Naive B cell (primary cell): ENCODE measurements around the gene PTPRU. TPM values are rescaled to one million over a fixed set of nuclear protein-coding genes. Genes with fewer than 3 reads are reported as not detected.

Experiments used
- ATAC-seq, 2 donors: fragments of 150-1000 bp; cut with Tn5 transposase; 2 replicates each; pipeline ENCODE4 v1.10.0; 2021; ENCODE audit warnings: low read depth in 2 of 2, mild to moderate bottlenecking in 2 of 2, moderate library complexity in 2 of 2
- DNase-seq: peaks from one replicate; pipeline ENCODE4 v3.0.0; 2022
- H3K27ac Mint-ChIP-seq, 6 donors: one replicate each; pipeline ENCODE4 v1.8.0; 2020 to 2022; ENCODE audit warnings: mild to moderate bottlenecking in 6 of 6, mixed read lengths in 6 of 6, moderate library complexity in 5 of 6, inconsistent platforms in 2 of 6
- H3K27me3 Mint-ChIP-seq, 3 donors: one replicate each; pipeline ENCODE4 v1.8.0; 2021 to 2022; ENCODE audit warnings: mixed read lengths in 3 of 3, mild to moderate bottlenecking in 1 of 3
- H3K36me3 Mint-ChIP-seq, 2 donors: one replicate each; pipeline ENCODE4 v1.8.0; 2020 to 2022; ENCODE audit warnings: mixed read lengths in 2 of 2, inconsistent platforms in 1 of 2, mild to moderate bottlenecking in 1 of 2
- H3K4me1 Mint-ChIP-seq, 3 donors: one replicate each; pipeline ENCODE4 v1.8.0; 2020 to 2022; ENCODE audit warnings: mixed read lengths in 3 of 3, inconsistent platforms in 1 of 3, mild to moderate bottlenecking in 1 of 3, moderate library complexity in 1 of 3
- H3K4me3 Mint-ChIP-seq, 8 donors: one replicate each; pipeline ENCODE4 v1.8.0; 2020 to 2022; ENCODE audit warnings: mild to moderate bottlenecking in 8 of 8, mixed read lengths in 8 of 8, moderate library complexity in 8 of 8, inconsistent platforms in 2 of 8
- H3K9me3 Mint-ChIP-seq, 7 donors: one replicate each; pipeline ENCODE4 v1.8.0; 2020 to 2022; ENCODE audit warnings: mixed read lengths in 7 of 7, mild to moderate bottlenecking in 5 of 7, inconsistent platforms in 2 of 7, moderate library complexity in 1 of 7
- polyA plus RNA-seq, 6 donors: library from polyadenylated mRNA; unstranded; fragments of 300-500 nt; fragmentation: Illumina TruSeq; gene quantifications; one replicate each; pipeline ENCODE4 v1.2.3, GENCODE V29; 2021; ENCODE audit warnings: low read depth in 6 of 6

PTPRU gene
- polyA plus RNA-seq, 6 donors from 2014 or later = not detected

- ATAC-seq (no peak), DNase-seq (no peak)
- no peaks in the 10 kb centered on the region for H3K36me3 Mint-ChIP-seq
- H3K9me3 Mint-ChIP-seq = peaks cover 0 to 12% (median 0%) of the 10 kb centered on the region in 7 donors
- peaks cover 33 to 53% (median 40%) of the 10 kb centered on the region in 3 donors for H3K27me3 Mint-ChIP-seq
- H3K4me3 Mint-ChIP-seq = no peak overlapping the region
- H3K27ac Mint-ChIP-seq = peak overlapping the region in 2 of 6 donors; percentile 8 to 30
- H3K4me1 Mint-ChIP-seq = no peaks in the 10 kb centered on the region
These were observed 106.0 kb downstream of the PTPRU start for GRCh38 chr1:29342351-29342750.

GRCh38 chr1:29342983-29343382, 106.7 kb downstream of the PTPRU start:
- ATAC-seq (no peak), DNase-seq (no peak)
- no peaks in the 10 kb centered on the region for H3K36me3 Mint-ChIP-seq
- H3K9me3 Mint-ChIP-seq = peaks cover 0 to 12% (median 0%) of the 10 kb centered on the region in 7 donors
- H3K4me3 Mint-ChIP-seq = no peak overlapping the region
- H3K27ac Mint-ChIP-seq = no peak overlapping the region
- no peaks in the 10 kb centered on the region for H3K4me1 Mint-ChIP-seq
- H3K27me3 Mint-ChIP-seq = peaks cover 26 to 57% (median 45%) of the 10 kb centered on the region in 3 donors

GRCh38 chr1:29343476-29343875, 107.2 kb downstream of the PTPRU start:
- Mint-ChIP-seq H3K27me3 (peaks cover 26 to 61% (median 48%) of the 10 kb centered on the region in 3 donors), H3K9me3 (peaks cover 0 to 12% (median 0%) of the 10 kb centered on the region in 7 donors), H3K4me1 (no peaks in the 10 kb centered on the region), H3K36me3 (no peaks in the 10 kb centered on the region), H3K4me3 (no peak overlapping the region), H3K27ac (no peak overlapping the region)
- no peak for ATAC-seq
- DNase-seq = no peak

- DNase-seq (no peak), ATAC-seq (no peak)
- no peaks in the 10 kb centered on the region for H3K36me3 Mint-ChIP-seq
- peaks cover 30 to 63% (median 48%) of the 10 kb centered on the region in 3 donors for H3K27me3 Mint-ChIP-seq
- H3K9me3 Mint-ChIP-seq = peaks cover 0 to 12% (median 0%) of the 10 kb centered on the region in 7 donors
- no peak overlapping the region for H3K4me3 Mint-ChIP-seq
- no peak overlapping the region for H3K27ac Mint-ChIP-seq
- no peaks in the 10 kb centered on the region for H3K4me1 Mint-ChIP-seq
These were observed 107.6 kb downstream of the PTPRU start for GRCh38 chr1:29343908-29344307.

GRCh38 chr1:29344336-29344735, 108.0 kb downstream of the PTPRU start:
- peaks cover 0 to 12% (median 0%) of the 10 kb centered on the region in 7 donors for H3K9me3 Mint-ChIP-seq
- no peaks in the 10 kb centered on the region for H3K36me3 Mint-ChIP-seq
- H3K27me3 Mint-ChIP-seq = peaks cover 32 to 61% (median 48%) of the 10 kb centered on the region in 3 donors
- no peak overlapping the region for H3K4me3 Mint-ChIP-seq
- ATAC-seq (no peak), DNase-seq (no peak)
- H3K4me1 Mint-ChIP-seq = no peaks in the 10 kb centered on the region
- no peak overlapping the region for H3K27ac Mint-ChIP-seq

- DNase-seq (no peak), ATAC-seq (no peak)
- H3K27ac Mint-ChIP-seq = no peak overlapping the region
- no peaks in the 10 kb centered on the region for H3K36me3 Mint-ChIP-seq
- no peaks in the 10 kb centered on the region for H3K4me1 Mint-ChIP-seq
- H3K9me3 Mint-ChIP-seq = peaks cover 0 to 4% (median 0%) of the 10 kb centered on the region in 7 donors
- peaks cover 25 to 57% (median 55%) of the 10 kb centered on the region in 3 donors for H3K27me3 Mint-ChIP-seq
- no peak overlapping the region for H3K4me3 Mint-ChIP-seq
These were observed 110.3 kb downstream of the PTPRU start for GRCh38 chr1:29346576-29346975.

GRCh38 chr1:29349871-29350491, 113.7 kb downstream of the PTPRU start:
- ATAC-seq (no peak), DNase-seq (no peak)
- Mint-ChIP-seq H3K9me3 (peaks cover 0 to 3% (median 0%) of the 10 kb centered on the region in 7 donors), H3K27me3 (peaks cover 34 to 53% (median 49%) of the 10 kb centered on the region in 3 donors), H3K27ac (no peak overlapping the region), H3K4me1 (no peaks in the 10 kb centered on the region), H3K4me3 (no peak overlapping the region), H3K36me3 (no peaks in the 10 kb centered on the region)

- ATAC-seq (no peak), DNase-seq (no peak)
- Mint-ChIP-seq H3K4me1 (no peaks in the 10 kb centered on the region), H3K27ac (no peak overlapping the region), H3K36me3 (no peaks in the 10 kb centered on the region), H3K4me3 (no peak overlapping the region), H3K9me3 (peaks cover 0 to 3% (median 0%) of the 10 kb centered on the region in 7 donors), H3K27me3 (peaks cover 28 to 59% (median 57%) of the 10 kb centered on the region in 3 donors)
These were observed 116.5 kb downstream of the PTPRU start for GRCh38 chr1:29352719-29353420.

- peak overlapping the region in 1 of 6 donors; percentile 21 for H3K27ac Mint-ChIP-seq
- H3K27me3 Mint-ChIP-seq = peaks cover 30 to 65% (median 45%) of the 10 kb centered on the region in 3 donors
- H3K4me1 Mint-ChIP-seq = no peaks in the 10 kb centered on the region
- H3K36me3 Mint-ChIP-seq = no peaks in the 10 kb centered on the region
- DNase-seq = no peak
- H3K9me3 Mint-ChIP-seq = peaks cover 0 to 3% (median 0%) of the 10 kb centered on the region in 7 donors
- no peak overlapping the region for H3K4me3 Mint-ChIP-seq
- ATAC-seq = no peak
These were observed 118.3 kb downstream of the PTPRU start for GRCh38 chr1:29354511-29355098.

GRCh38 chr1:29355375-29355774, 119.1 kb downstream of the PTPRU start:
- Mint-ChIP-seq H3K4me1 (no peaks in the 10 kb centered on the region), H3K4me3 (no peak overlapping the region), H3K27me3 (peaks cover 30 to 69% (median 50%) of the 10 kb centered on the region in 3 donors), H3K36me3 (no peaks in the 10 kb centered on the region), H3K27ac (no peak overlapping the region), H3K9me3 (peaks cover 0 to 3% (median 0%) of the 10 kb centered on the region in 7 donors)
- DNase-seq = no peak
- ATAC-seq = no peak

GRCh38 chr1:29356663-29357062, 120.3 kb downstream of the PTPRU start:
- Mint-ChIP-seq H3K4me1 (no peaks in the 10 kb centered on the region), H3K36me3 (no peaks in the 10 kb centered on the region), H3K27ac (no peak overlapping the region), H3K27me3 (peaks cover 30 to 66% (median 53%) of the 10 kb centered on the region in 3 donors), H3K4me3 (no peak overlapping the region), H3K9me3 (peaks cover 0 to 3% (median 0%) of the 10 kb centered on the region in 7 donors)
- DNase-seq = no peak
- ATAC-seq = no peak

- Mint-ChIP-seq H3K27ac (no peak overlapping the region), H3K27me3 (peaks cover 26 to 62% (median 50%) of the 10 kb centered on the region in 3 donors), H3K36me3 (no peaks in the 10 kb centered on the region), H3K4me3 (no peak overlapping the region), H3K9me3 (peaks cover 0 to 2% (median 0%) of the 10 kb centered on the region in 7 donors), H3K4me1 (no peaks in the 10 kb centered on the region)
- DNase-seq (no peak), ATAC-seq (no peak)
These were observed 121.1 kb downstream of the PTPRU start for GRCh38 chr1:29357452-29357851.

- H3K27me3 Mint-ChIP-seq = peaks cover 19 to 62% (median 48%) of the 10 kb centered on the region in 3 donors
These were observed 121.9 kb downstream of the PTPRU start for GRCh38 chr1:29358183-29358582.

More at GRCh38 chr1:29358183-29358582, 121.9 kb downstream of the PTPRU start:
- no peak overlapping the region for H3K27ac Mint-ChIP-seq
- no peak overlapping the region for H3K4me3 Mint-ChIP-seq
- peaks cover 0 to 2% (median 0%) of the 10 kb centered on the region in 7 donors for H3K9me3 Mint-ChIP-seq
- ATAC-seq (no peak), DNase-seq (no peak)
- H3K36me3 Mint-ChIP-seq = no peaks in the 10 kb centered on the region
- no peaks in the 10 kb centered on the region for H3K4me1 Mint-ChIP-seq
